Activated B cell treated with CpG ODN at 0.5 μM for 24 hours (primary cell): ENCODE measurements around the gene IL36B. TPM values are rescaled to one million over a fixed set of nuclear protein-coding genes. Genes with fewer than 3 reads are reported as not detected.

ENCODE experiments used
- ATAC-seq: fragments of 200-7000 bp; cut with Tn5 transposase; one replicate; pipeline ENCODE4 v1.10.0; 2021; ENCODE audit warnings: low read depth, mild to moderate bottlenecking, moderate library complexity
- CTCF ChIA-PET: fragments of 350-600 bp; sonication (Branson Sonifier 250); formaldehyde crosslinking; loops from one replicate; lab custom pipeline; 2021; ENCODE audit warnings: antibody characterized with exemption; lab: Charles Lee
- POLR2A ChIA-PET: fragments of 350-600 bp; sonication (Branson Sonifier 250); formaldehyde crosslinking; loops from one replicate; lab custom pipeline; 2021; ENCODE audit warnings: antibody characterized with exemption; lab: Charles Lee
- DNase-seq: peaks from one replicate; pipeline ENCODE4 v3.0.0; 2022
- H3K27ac Mint-ChIP-seq: one replicate; pipeline ENCODE4 v1.8.0; 2020; ENCODE audit warnings: mixed read lengths
- H3K27me3 Mint-ChIP-seq: one replicate; pipeline ENCODE4 v1.8.0; 2021; ENCODE audit warnings: mixed read lengths
- H3K36me3 Mint-ChIP-seq: one replicate; pipeline ENCODE4 v1.8.0; 2021; ENCODE audit warnings: low read depth, mixed read lengths
- H3K4me1 Mint-ChIP-seq: one replicate; pipeline ENCODE4 v1.8.0; 2021; ENCODE audit warnings: mixed read lengths
- H3K4me3 Mint-ChIP-seq: one replicate; pipeline ENCODE4 v1.8.0; 2020; ENCODE audit warnings: mild to moderate bottlenecking, mixed read lengths
- H3K9me3 Mint-ChIP-seq: one replicate; pipeline ENCODE4 v1.8.0; 2020; ENCODE audit warnings: mixed read lengths
- intact Hi-C: fragments of 100-400 bp; cut with micrococcal nuclease; formaldehyde crosslinking; loops from one replicate; pipeline ENCODE4 v1.15.1; 2024
- total RNA-seq: library from RNA; stranded (reverse); gene quantifications from 2 replicates; pipeline ENCODE4 v1.2.3, GENCODE V29; 2022
- TF ChIP-seq, protein P1 (sequence below): fragments of 200-600 bp; IDR thresholded peaks from one replicate; pipeline ENCODE4 v1.8.0; 2022; ENCODE audit warnings: antibody characterized with exemption, mild to moderate bottlenecking

Gene IL36B
- total RNA-seq, 1 donor from 2014 or later: not detected

DNA sequence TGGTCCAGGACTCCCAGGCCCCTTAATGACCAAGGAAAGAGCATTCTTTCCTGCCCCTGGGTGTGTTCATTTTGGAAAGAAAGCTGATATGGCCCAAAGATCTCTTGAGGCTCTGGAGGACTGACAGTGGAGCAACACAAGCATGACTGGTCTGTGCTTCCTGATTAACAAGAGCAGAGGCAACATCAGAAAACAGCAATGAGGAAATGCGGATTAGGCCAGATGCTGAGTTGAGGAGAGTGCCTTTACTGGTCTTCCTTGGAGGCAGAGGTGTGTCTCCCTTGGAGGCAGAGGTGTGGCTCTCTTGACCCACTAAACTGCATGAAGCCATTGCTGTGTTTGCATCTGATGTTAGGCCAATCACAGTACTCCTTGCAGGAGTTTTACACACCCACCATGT is 19.9 kb downstream of the IL36B start:
- ATAC-seq (no peak), DNase-seq (no peak)
- Mint-ChIP-seq H3K9me3 (no peaks in the 10 kb centered on the region), H3K36me3 (no peaks in the 10 kb centered on the region), H3K27me3 (peaks cover 28% of the 10 kb centered on the region), H3K4me3 (no peak overlapping the region), H3K4me1 (no peaks in the 10 kb centered on the region), H3K27ac (no peak overlapping the region)
- CTCF ChIA-PET: no interaction called here
- intact Hi-C loops: no loop called here
- TF ChIP-seq, protein P1, sequence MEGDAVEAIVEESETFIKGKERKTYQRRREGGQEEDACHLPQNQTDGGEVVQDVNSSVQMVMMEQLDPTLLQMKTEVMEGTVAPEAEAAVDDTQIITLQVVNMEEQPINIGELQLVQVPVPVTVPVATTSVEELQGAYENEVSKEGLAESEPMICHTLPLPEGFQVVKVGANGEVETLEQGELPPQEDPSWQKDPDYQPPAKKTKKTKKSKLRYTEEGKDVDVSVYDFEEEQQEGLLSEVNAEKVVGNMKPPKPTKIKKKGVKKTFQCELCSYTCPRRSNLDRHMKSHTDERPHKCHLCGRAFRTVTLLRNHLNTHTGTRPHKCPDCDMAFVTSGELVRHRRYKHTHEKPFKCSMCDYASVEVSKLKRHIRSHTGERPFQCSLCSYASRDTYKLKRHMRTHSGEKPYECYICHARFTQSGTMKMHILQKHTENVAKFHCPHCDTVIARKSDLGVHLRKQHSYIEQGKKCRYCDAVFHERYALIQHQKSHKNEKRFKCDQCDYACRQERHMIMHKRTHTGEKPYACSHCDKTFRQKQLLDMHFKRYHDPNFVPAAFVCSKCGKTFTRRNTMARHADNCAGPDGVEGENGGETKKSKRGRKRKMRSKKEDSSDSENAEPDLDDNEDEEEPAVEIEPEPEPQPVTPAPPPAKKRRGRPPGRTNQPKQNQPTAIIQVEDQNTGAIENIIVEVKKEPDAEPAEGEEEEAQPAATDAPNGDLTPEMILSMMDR: no peak
- POLR2A ChIA-PET: no interaction called here

DNA sequence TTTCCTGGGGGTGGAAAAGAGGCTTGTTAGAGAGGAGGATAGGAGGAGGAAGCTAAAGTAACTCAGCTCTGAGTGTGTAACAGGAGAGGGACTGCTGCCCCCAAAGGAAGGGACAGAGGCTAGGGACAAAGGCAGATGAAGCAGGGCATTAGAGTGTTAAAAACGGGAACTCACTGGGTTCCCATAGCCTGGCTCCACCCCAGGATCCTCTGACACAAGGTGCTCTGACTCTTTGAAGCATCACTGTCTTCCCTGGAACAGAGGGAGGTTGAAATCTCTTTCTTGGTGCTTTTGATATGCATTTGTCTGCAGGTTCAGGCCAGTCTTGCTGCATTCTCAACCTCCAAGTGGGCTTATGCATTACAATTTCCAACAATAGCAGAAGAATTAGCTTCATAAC is 24.6 kb downstream of the IL36B start:
- H3K9me3 Mint-ChIP-seq: no peaks in the 10 kb centered on the region
- TF ChIP-seq, protein P1: no peak

DNA sequence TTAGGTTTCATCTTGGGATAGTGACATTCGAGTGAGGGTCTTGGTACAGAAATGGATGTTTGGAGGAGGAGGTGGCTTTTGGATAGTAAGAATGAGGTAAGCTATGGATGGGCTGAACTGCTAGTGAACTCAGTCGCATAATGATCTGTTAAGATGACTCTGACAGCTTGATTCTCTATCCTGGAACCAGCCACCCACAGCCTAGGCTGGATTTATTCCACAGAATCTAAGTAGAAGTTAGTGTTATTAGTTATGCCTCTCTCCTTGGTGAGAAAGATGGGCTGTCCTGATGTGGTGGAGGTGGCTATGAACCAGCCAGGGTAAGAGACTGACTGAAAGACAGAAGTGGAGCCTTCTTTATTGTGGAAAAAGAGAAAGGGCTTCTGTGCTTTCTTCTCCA is 25.0 kb downstream of the IL36B start:
- no peak overlapping the region for H3K27ac Mint-ChIP-seq
- no peak for DNase-seq
- ChIA-PET POLR2A (no interaction called here), CTCF (no interaction called here)
- H3K36me3 Mint-ChIP-seq: no peaks in the 10 kb centered on the region
- H3K4me3 Mint-ChIP-seq: no peak overlapping the region
- ATAC-seq: no peak
- no peaks in the 10 kb centered on the region for H3K9me3 Mint-ChIP-seq
- intact Hi-C loops: no loop called here
- peaks cover 4% of the 10 kb centered on the region for H3K4me1 Mint-ChIP-seq
- TF ChIP-seq, protein P1: no peak
- H3K27me3 Mint-ChIP-seq: peaks cover 45% of the 10 kb centered on the region

More for the DNA sequence above, 24.6 kb downstream of the IL36B start:
- Mint-ChIP-seq H3K4me1 (peaks cover 4% of the 10 kb centered on the region), H3K36me3 (no peaks in the 10 kb centered on the region), H3K27me3 (peaks cover 42% of the 10 kb centered on the region), H3K27ac (no peak overlapping the region), H3K4me3 (no peak overlapping the region)
- DNase-seq: no peak
- intact Hi-C loops: no loop called here
- ChIA-PET CTCF (no interaction called here), POLR2A (no interaction called here)
- no peak for ATAC-seq

DNA sequence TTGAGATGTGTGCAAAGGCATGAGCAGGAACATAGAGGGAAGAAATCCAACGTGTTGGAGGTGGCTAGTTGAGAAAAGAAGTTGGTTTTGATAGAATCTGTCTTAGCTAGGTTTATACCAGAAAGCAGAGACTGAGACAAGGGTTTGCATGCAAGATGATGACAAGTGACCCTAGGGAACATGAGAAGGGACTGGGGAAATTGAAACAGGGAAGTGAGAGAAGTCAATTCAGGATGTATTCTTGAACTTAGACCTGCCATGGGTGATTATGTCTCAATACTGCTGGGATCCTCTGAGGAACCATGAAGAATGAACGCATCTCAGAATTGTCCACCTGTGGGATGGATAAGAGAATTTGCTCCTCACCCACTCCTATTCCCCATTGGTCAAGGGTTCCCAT is 26.9 kb downstream of the IL36B start:
- ATAC-seq: peak; percentile 72
- H3K27me3 Mint-ChIP-seq: peaks cover 41% of the 10 kb centered on the region

DNA sequence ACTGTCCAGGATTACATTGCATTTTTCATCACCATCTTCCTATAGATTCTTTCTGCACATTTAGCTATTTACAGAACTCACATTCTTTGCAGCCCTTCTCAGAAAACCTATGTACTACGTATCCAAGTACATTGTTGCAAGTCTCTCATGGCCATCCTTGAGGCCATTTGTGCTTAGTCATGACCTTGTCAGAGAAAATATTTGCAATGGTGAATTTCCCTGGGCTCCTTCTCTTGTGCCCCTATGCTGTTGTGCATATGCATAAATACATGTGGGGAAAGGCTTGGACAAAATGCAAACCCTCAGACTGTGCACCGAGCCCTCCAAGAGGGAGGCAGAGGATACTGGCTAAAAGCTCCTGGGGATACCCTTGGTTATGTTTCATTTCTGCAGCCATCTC is 27.9 kb downstream of the IL36B start:
- no peaks in the 10 kb centered on the region for H3K36me3 Mint-ChIP-seq
- H3K4me1 Mint-ChIP-seq: peaks cover 4% of the 10 kb centered on the region
- ATAC-seq (no peak), DNase-seq (no peak)
- no peak overlapping the region for H3K27ac Mint-ChIP-seq
- H3K9me3 Mint-ChIP-seq: no peaks in the 10 kb centered on the region
- ChIA-PET POLR2A (no interaction called here), CTCF (no interaction called here)
- H3K27me3 Mint-ChIP-seq: peaks cover 37% of the 10 kb centered on the region
- TF ChIP-seq, protein P1: no peak
- no peak overlapping the region for H3K4me3 Mint-ChIP-seq
- intact Hi-C loops: no loop called here

More for the DNA sequence above, 26.9 kb downstream of the IL36B start:
- ChIA-PET POLR2A (no interaction called here), CTCF (no interaction called here)
- no peak for DNase-seq
- TF ChIP-seq, protein P1: no peak
- Mint-ChIP-seq H3K4me1 (peaks cover 4% of the 10 kb centered on the region), H3K9me3 (no peaks in the 10 kb centered on the region), H3K4me3 (no peak overlapping the region), H3K36me3 (no peaks in the 10 kb centered on the region), H3K27ac (no peak overlapping the region)
- intact Hi-C loops: no loop called here
